Fibroblast of mammary gland (primary cell): ENCODE data around the gene RAD51D.

Source experiments
- DNase-seq: peaks from one replicate; pipeline ENCODE4 v3.0.0-alpha.2; 2010; ENCODE audit warnings: low read depth
- H3K4me3 ChIP-seq: 2 replicates; pipeline ENCODE4 v1.5.1; 2011; ENCODE audit warnings: low read depth, mild to moderate bottlenecking, low read length, moderate library complexity; ENCODE audit not compliant: control insufficient read depth
- CTCF ChIP-seq: conservative IDR thresholded peaks from 2 replicates; pipeline ENCODE4 v1.5.1; 2011; ENCODE audit warnings: low read depth, low read length, inconsistent platforms; ENCODE audit not compliant: control insufficient read depth, insufficient read depth

Gene RAD51D

DNA sequence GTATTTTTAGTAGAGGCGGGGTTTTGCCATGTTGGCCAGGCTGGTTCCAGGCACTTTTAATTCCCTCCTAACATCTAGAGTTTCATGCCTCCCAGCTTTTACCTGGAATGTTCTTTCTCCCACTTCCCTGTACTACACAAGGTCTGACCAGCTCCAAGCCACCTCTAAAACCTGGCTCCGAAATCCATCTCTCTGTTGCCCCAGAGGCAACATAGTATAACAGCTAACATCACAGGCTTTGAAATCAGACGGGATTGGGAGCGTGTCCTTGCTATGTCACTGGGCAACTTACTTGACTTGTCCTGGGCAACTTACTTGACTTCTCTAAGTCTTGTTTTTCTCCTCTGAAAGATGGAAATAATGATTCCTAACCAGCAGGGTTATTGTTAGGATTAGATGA lies 43.1 kb upstream of the RAD51D start:
- H3K4me3 ChIP-seq = no peak overlapping the region
- TF ChIP-seq CTCF = no peak
- no peak for DNase-seq

GRCh38 chr17:35161281-35161761 lies 41.7 kb upstream of the RAD51D start:
- no peak for TF ChIP-seq CTCF
- H3K4me3 ChIP-seq = no peak overlapping the region
- no peak for DNase-seq

DNA sequence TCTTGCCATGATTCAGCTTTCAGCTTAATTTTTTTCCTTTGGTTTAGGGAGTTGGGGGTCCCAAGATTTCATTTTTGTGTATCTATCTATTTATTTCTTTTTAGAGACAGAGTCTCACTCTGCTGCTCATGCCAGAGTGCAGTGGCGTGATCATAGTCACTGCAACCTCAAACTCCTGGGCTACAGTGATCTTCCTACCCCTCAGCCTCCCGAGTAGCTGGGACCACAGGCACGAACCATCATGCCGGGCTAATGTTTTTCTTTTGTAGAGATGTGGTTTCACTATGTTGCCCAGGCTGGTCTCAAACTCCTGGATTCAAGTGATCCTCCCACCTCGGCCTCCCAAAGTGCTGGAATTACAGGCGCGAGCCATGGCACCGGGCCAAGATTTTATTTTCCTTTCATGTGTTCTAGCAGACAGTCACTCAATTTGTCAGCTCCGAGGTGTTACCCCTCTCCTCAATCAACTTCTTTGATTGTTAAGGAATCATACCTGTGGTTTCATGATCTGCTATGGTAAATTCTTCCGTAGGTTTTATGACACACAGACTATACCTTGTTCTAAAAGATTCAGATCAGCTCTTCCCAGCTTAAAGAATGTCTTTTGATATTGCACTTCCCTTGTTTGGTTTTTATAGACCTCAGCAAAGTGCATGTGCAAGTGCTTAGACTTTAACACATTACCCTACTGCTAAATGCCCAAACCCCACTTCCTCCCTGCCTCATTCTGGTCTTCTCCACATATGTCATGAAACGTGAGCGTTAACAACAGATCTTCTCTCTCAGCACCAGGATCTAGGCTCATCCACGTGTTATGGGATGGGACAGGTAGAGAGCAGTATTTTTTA lies 40.9 kb upstream of the RAD51D start:
- no peak overlapping the region for H3K4me3 ChIP-seq
- DNase-seq = no peak

GRCh38 chr17:35159940-35160339 lies 40.3 kb upstream of the RAD51D start:
- no peak for TF ChIP-seq CTCF
- H3K4me3 ChIP-seq = no peak overlapping the region
- no peak for DNase-seq

More for the DNA sequence above, 40.9 kb upstream of the RAD51D start:
- no peak for TF ChIP-seq CTCF

DNA sequence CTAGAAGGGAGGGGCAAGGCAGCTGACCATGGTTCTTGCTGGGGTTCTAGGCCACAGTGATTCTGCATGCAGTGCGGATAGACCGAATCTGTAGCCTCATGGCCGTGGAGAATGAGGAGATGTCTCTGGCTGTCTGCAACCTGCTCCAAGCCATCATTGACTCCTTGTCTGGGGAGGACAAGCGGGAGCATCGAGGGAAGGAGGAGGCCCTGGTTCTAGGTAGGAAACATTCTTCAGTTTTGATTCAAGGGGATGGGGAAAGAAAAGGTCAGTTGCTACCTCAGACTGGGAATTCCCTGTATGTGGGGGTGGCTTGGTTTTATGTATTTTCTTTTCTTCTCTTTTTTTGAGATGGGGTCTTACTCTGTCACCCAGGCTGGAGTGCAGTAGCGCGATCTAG lies 35.6 kb upstream of the RAD51D start:
- DNase-seq = no peak
- H3K4me3 ChIP-seq = no peak overlapping the region
- TF ChIP-seq CTCF = no peak

DNA sequence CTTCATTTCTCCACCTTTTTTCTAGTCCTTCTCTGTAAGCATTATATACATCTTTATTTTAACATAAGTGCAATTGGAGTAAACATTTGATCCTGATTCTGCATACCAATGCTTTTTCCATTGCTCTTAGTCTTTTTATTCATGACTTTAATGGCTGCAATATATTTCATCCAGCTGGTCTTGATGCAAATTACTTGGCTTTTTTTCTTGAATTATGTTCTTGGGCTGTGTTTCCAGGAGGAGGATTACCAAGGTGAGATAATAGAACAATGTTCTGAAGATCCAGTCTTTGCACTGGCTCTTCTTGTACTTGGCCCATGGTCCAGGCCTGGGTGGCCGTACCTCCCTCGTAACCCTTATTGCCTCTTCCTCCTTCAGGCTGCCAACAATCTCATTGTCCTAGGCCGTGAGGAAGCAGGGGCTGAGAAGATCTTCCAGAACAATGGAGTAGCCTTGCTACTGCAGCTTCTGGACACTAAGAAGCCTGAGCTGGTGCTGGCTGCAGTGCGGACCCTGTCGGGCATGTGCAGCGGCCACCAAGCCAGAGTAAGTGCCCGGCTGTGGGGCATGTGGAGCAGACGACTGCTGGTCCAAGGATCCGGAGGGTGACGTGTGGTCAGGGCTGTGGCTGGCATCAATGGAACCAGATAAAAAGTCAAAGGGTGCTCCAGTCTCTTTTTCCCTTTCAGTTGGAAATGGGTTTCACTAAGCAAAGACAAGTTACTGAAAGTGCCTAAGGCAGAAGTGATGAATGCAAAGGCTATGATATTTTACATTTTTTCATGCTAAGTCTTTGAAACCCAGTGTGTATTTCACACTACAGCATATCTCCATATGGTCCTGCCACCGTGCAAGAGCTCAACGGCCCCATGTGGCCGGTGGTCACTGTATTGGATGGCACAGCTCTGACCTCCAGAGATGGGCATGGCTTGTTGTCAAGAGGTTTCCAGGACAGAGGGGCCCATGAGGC lies 34.8 kb upstream of the RAD51D start:
- no peak overlapping the region for H3K4me3 ChIP-seq
- no peak for DNase-seq
- no peak for TF ChIP-seq CTCF
